ENCODE results near the gene COL17A1.

GRCh38 chr10:104098358-104098925 is 12.8 kb upstream of the COL17A1 start:
- TF ChIP-seq CTCF (IDR thresholded peaks at IDR 0.05; ENCODE audit: low read length) (no peak), EZH2 (optimal IDR thresholded peaks at IDR 0.05; ENCODE audit: low read depth, low read length) (no peak), EZH2phosphoT487 (IDR thresholded peaks at IDR 0.05; ENCODE audit: low read length) (no peak)

All from MM.1S (cell line).